MM.1S (cell line): ENCODE data around the gene RCHY1.

ENCODE experiments used
- EZH2 ChIP-seq: fragments of 300-600 bp; sonication (generic); optimal IDR thresholded peaks from 2 replicates; pipeline ENCODE3; 2017; ENCODE audit warnings: low read depth, mild to moderate bottlenecking, antibody characterized with exemption, low read length, mixed read lengths
- TF ChIP-seq, protein P1 (sequence below): fragments of 300-600 bp; sonication (generic); IDR thresholded peaks from 2 replicates; pipeline ENCODE4 v1.5.1; 2016; ENCODE audit warnings: antibody characterized with exemption, low read length, mixed read lengths

- TF ChIP-seq, protein P1, sequence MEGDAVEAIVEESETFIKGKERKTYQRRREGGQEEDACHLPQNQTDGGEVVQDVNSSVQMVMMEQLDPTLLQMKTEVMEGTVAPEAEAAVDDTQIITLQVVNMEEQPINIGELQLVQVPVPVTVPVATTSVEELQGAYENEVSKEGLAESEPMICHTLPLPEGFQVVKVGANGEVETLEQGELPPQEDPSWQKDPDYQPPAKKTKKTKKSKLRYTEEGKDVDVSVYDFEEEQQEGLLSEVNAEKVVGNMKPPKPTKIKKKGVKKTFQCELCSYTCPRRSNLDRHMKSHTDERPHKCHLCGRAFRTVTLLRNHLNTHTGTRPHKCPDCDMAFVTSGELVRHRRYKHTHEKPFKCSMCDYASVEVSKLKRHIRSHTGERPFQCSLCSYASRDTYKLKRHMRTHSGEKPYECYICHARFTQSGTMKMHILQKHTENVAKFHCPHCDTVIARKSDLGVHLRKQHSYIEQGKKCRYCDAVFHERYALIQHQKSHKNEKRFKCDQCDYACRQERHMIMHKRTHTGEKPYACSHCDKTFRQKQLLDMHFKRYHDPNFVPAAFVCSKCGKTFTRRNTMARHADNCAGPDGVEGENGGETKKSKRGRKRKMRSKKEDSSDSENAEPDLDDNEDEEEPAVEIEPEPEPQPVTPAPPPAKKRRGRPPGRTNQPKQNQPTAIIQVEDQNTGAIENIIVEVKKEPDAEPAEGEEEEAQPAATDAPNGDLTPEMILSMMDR, result no peak
- no peak for TF ChIP-seq EZH2
Measured at GRCh38 chr4:75505630-75506029, 8.6 kb downstream of the RCHY1 start.
